ENCODE measurements around the gene HKDC1. TPM values are rescaled to one million over a fixed set of nuclear protein-coding genes. Genes with fewer than 3 reads are reported as not detected.

HKDC1 gene
- polyA plus RNA-seq, 2 of the 4 experiments (the other 2 are of a cell fraction), result 32.5 to 32.8 TPM

DNA sequence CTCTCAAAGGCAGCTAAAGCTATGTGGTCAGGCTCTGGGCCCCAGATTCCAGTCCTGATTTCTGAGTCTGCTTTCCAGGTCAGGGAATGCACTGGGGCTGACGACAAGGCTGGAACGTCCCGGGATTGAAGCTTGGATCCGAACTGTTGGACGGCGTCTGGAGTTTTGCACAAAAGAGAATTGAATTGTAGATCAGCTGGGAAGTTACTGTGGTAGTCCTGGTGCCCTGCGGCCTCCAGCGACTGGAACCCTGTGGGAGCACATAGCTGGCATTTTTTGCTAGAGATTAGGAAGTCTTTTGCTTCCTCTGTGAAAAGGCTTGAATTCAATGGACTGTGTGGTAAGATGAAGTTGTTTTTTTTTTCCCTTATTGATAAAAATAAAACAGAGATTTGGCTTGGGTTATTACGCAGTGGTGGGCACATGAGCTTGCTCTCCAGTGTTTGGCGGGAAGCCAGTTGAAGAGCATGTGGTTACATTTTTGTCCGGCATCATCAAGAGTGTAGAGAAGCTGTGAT, 58.4 kb downstream of the HKDC1 start, which contains the start of gene HK1:
HK1 (plus strand) TSS at position 51 of the 518 bp plus-strand sequence.
- no peaks in the 10 kb centered on the region for H3K9me3 ChIP-seq
- ATAC-seq (no peak; a peak in 1 of 6 replicates), FAIRE-seq (no peak), DNase-seq (ENCODE audit: low read depth in 1 of 2, low spot score in 1 of 2) (no peak)
- H3K4me3 ChIP-seq, result no peak within 1 kb of the TSS
- ChIA-PET CTCF (interaction anchor here (0.7 to 1.5 kb wide), 3 partner anchors 10 to 40 kb away, joined by 3 to 4 read pairs (median 3); no protein-coding TSS in a partner anchor), POLR2A (no interaction called here)
- H3K4me2 ChIP-seq, result no peak within 1 kb of the TSS
- no peak within 1 kb of the TSS for H3K27ac ChIP-seq
- H3K4me1 ChIP-seq, result no peaks in the 10 kb centered on the region
- 94% methylated on average over 11 of the region's 11 CpGs for WGBS (ENCODE audit: missing lambda C conversion rate)
- TF ChIP-seq, protein P1, sequence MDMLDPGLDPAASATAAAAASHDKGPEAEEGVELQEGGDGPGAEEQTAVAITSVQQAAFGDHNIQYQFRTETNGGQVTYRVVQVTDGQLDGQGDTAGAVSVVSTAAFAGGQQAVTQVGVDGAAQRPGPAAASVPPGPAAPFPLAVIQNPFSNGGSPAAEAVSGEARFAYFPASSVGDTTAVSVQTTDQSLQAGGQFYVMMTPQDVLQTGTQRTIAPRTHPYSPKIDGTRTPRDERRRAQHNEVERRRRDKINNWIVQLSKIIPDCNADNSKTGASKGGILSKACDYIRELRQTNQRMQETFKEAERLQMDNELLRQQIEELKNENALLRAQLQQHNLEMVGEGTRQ (IDR thresholded peaks at IDR 0.05), result no peak

DNA sequence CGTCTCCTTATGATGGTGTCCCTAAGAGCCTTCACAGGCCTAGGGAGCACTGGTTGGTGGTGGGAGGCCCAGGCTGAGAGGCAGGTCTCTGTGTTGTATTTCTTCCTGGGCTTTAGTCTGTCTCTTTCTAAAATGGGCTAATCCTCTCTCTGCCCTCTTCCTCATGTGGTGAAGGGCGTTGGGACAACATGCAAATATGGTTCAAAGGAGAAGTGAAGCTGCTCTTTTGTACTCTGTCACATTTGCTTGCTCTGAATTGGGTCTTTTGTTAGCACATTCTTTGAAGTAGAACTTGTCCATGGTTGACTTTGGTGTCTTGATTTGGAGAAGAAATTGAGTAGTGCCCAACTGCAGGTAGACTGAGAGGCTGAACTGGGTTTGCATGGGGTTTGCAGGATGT, 59.0 kb downstream of the HKDC1 start:
- POLR2A ChIA-PET, result no interaction called here
- Histone ChIP-seq H3K4me3 (no peak overlapping the region), H3K4me1 (no peaks in the 10 kb centered on the region), H3K4me2 (no peak overlapping the region), H3K27ac (no peak overlapping the region), H3K9me3 (no peaks in the 10 kb centered on the region)
- ATAC-seq (no peak), DNase-seq (ENCODE audit: low read depth in 1 of 2, low spot score in 1 of 2) (no peak), FAIRE-seq (no peak)
- TF ChIP-seq, protein P2, sequence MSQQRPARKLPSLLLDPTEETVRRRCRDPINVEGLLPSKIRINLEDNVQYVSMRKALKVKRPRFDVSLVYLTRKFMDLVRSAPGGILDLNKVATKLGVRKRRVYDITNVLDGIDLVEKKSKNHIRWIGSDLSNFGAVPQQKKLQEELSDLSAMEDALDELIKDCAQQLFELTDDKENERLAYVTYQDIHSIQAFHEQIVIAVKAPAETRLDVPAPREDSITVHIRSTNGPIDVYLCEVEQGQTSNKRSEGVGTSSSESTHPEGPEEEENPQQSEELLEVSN (IDR thresholded peaks at IDR 0.05; ENCODE audit: borderline replicate concordance, low read depth), result no peak
- no peak for TF ChIP-seq ESRRA (IDR thresholded peaks at IDR 0.05; ENCODE audit: borderline replicate concordance, low read length)
- TF ChIP-seq KDM1A (IDR thresholded peaks at IDR 0.05; ENCODE audit: low read depth), result no peak
- no peak for TF ChIP-seq HDAC2 (IDR thresholded peaks at IDR 0.05)
- no peak for TF ChIP-seq CBX2 (IDR thresholded peaks at IDR 0.05; ENCODE audit: borderline replicate concordance, low read depth)
- TF ChIP-seq EP300 (IDR thresholded peaks at IDR 0.05), result no peak
- TF ChIP-seq, protein P3, sequence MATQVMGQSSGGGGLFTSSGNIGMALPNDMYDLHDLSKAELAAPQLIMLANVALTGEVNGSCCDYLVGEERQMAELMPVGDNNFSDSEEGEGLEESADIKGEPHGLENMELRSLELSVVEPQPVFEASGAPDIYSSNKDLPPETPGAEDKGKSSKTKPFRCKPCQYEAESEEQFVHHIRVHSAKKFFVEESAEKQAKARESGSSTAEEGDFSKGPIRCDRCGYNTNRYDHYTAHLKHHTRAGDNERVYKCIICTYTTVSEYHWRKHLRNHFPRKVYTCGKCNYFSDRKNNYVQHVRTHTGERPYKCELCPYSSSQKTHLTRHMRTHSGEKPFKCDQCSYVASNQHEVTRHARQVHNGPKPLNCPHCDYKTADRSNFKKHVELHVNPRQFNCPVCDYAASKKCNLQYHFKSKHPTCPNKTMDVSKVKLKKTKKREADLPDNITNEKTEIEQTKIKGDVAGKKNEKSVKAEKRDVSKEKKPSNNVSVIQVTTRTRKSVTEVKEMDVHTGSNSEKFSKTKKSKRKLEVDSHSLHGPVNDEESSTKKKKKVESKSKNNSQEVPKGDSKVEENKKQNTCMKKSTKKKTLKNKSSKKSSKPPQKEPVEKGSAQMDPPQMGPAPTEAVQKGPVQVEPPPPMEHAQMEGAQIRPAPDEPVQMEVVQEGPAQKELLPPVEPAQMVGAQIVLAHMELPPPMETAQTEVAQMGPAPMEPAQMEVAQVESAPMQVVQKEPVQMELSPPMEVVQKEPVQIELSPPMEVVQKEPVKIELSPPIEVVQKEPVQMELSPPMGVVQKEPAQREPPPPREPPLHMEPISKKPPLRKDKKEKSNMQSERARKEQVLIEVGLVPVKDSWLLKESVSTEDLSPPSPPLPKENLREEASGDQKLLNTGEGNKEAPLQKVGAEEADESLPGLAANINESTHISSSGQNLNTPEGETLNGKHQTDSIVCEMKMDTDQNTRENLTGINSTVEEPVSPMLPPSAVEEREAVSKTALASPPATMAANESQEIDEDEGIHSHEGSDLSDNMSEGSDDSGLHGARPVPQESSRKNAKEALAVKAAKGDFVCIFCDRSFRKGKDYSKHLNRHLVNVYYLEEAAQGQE (IDR thresholded peaks at IDR 0.05), result no peak
- no peak for TF ChIP-seq CEBPB (IDR thresholded peaks at IDR 0.05)
- TF ChIP-seq, protein P4, sequence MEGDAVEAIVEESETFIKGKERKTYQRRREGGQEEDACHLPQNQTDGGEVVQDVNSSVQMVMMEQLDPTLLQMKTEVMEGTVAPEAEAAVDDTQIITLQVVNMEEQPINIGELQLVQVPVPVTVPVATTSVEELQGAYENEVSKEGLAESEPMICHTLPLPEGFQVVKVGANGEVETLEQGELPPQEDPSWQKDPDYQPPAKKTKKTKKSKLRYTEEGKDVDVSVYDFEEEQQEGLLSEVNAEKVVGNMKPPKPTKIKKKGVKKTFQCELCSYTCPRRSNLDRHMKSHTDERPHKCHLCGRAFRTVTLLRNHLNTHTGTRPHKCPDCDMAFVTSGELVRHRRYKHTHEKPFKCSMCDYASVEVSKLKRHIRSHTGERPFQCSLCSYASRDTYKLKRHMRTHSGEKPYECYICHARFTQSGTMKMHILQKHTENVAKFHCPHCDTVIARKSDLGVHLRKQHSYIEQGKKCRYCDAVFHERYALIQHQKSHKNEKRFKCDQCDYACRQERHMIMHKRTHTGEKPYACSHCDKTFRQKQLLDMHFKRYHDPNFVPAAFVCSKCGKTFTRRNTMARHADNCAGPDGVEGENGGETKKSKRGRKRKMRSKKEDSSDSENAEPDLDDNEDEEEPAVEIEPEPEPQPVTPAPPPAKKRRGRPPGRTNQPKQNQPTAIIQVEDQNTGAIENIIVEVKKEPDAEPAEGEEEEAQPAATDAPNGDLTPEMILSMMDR (IDR thresholded peaks at IDR 0.05), result no peak
- no peak for TF ChIP-seq POLR2AphosphoS2 (conservative IDR thresholded peaks at IDR 0.05; ENCODE audit: low read length)
- TF ChIP-seq, protein P1 (IDR thresholded peaks at IDR 0.05), result no peak
- no peak for TF ChIP-seq SREBF2 (IDR thresholded peaks at IDR 0.05)
- TF ChIP-seq CHD2 (IDR thresholded peaks at IDR 0.05; ENCODE audit: low read length, partially characterized antibody), result no peak
- TF ChIP-seq FOXS1 (CRISPR knock-in tag; IDR thresholded peaks at IDR 0.05), result no peak
- TF ChIP-seq, protein P5, sequence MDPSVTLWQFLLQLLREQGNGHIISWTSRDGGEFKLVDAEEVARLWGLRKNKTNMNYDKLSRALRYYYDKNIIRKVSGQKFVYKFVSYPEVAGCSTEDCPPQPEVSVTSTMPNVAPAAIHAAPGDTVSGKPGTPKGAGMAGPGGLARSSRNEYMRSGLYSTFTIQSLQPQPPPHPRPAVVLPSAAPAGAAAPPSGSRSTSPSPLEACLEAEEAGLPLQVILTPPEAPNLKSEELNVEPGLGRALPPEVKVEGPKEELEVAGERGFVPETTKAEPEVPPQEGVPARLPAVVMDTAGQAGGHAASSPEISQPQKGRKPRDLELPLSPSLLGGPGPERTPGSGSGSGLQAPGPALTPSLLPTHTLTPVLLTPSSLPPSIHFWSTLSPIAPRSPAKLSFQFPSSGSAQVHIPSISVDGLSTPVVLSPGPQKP (IDR thresholded peaks at IDR 0.05; ENCODE audit: low read depth, low read length), result no peak
- CTCF ChIA-PET, result interaction anchor here (1.2 to 1.5 kb wide), 2 partner anchors 13 to 90 kb away, joined by 3 to 4 read pairs; no protein-coding TSS in a partner anchor
- WGBS (ENCODE audit: missing lambda C conversion rate), result 67% methylated on average over 2 of the region's 2 CpGs
